HEK293T (cell line): Measurements from ENCODE around the gene HHLA2.

Source experiments
- CTCF ChIA-PET: fragments of 350-600 bp; formaldehyde crosslinking; extraction: SDS; loops from one replicate; lab custom pipeline; 2021; ENCODE audit warnings: antibody characterized with exemption, inconsistent platforms; lab: Yijun Ruan, JAX
- POLR2A ChIA-PET: fragments of 350-600 bp; formaldehyde crosslinking; extraction: SDS; loops from one replicate; lab custom pipeline; 2020; ENCODE audit warnings: antibody characterized with exemption, inconsistent platforms; lab: Yijun Ruan, JAX
- DNase-seq: peaks from one replicate; pipeline ENCODE4 v3.0.0; 2012; ENCODE audit warnings: mixed read lengths; ENCODE audit errors: extremely low spot score
- ARNT ChIP-seq: fragments of 450-650 bp; IDR thresholded peaks from 2 replicates; pipeline ENCODE4 v1.6.1; 2017; ENCODE audit warnings: mild to moderate bottlenecking
- BHLHE40 ChIP-seq: fragments of 450-650 bp; IDR thresholded peaks from 2 replicates; pipeline ENCODE4 v1.6.1; 2016; ENCODE audit warnings: mild to moderate bottlenecking, moderate library complexity, borderline replicate concordance
- CTBP1 ChIP-seq: fragments of 450-650 bp; IDR thresholded peaks from 2 replicates; pipeline ENCODE4 v1.6.1; 2016; ENCODE audit warnings: borderline replicate concordance
- ELF4 ChIP-seq: fragments of 450-650 bp; IDR thresholded peaks from 2 replicates; pipeline ENCODE4 v1.6.1; 2017; ENCODE audit warnings: antibody characterized with exemption
- FOXA1 ChIP-seq: fragments of 450-650 bp; IDR thresholded peaks from 2 replicates; pipeline ENCODE4 v1.6.1; 2016; ENCODE audit warnings: mild to moderate bottlenecking
- FOXK2 ChIP-seq: fragments of 450-650 bp; IDR thresholded peaks from 2 replicates; pipeline ENCODE4 v1.6.1; 2016; ENCODE audit warnings: mild to moderate bottlenecking
- FOXM1 ChIP-seq: fragments of 450-650 bp; IDR thresholded peaks from 2 replicates; pipeline ENCODE4 v1.6.1; 2017; ENCODE audit warnings: mild to moderate bottlenecking, borderline replicate concordance
- HDGF ChIP-seq: fragments of 450-650 bp; IDR thresholded peaks from 2 replicates; pipeline ENCODE4 v1.6.1; 2017; ENCODE audit warnings: antibody characterized with exemption, borderline replicate concordance
- L3MBTL2 ChIP-seq: fragments of 450-650 bp; conservative IDR thresholded peaks from 2 replicates; pipeline ENCODE4 v1.6.1; 2016; ENCODE audit warnings: mild to moderate bottlenecking
- LEF1 ChIP-seq: fragments of 450-650 bp; IDR thresholded peaks from 2 replicates; pipeline ENCODE4 v1.6.1; 2017; ENCODE audit warnings: mild to moderate bottlenecking, borderline replicate concordance
- NFRKB ChIP-seq: fragments of 450-650 bp; IDR thresholded peaks from 2 replicates; pipeline ENCODE4 v1.6.1; 2016; ENCODE audit warnings: mild to moderate bottlenecking, moderate library complexity
- PKNOX1 ChIP-seq: fragments of 450-650 bp; IDR thresholded peaks from 2 replicates; pipeline ENCODE4 v1.6.1; 2016
- SP1 ChIP-seq: fragments of 450-650 bp; IDR thresholded peaks from 2 replicates; pipeline ENCODE4 v1.6.1; 2017
- SUZ12 ChIP-seq: fragments of 450-650 bp; IDR thresholded peaks from 2 replicates; pipeline ENCODE4 v1.6.1; 2016; ENCODE audit warnings: mild to moderate bottlenecking
- TARDBP ChIP-seq: fragments of 450-650 bp; IDR thresholded peaks from 2 replicates; pipeline ENCODE4 v1.6.1; 2016
- ZNF384 ChIP-seq: fragments of 450-650 bp; IDR thresholded peaks from 2 replicates; pipeline ENCODE4 v1.6.1; 2016

Gene HHLA2

GRCh38 chr3:108334701-108335100 is 38.4 kb downstream of the HHLA2 start:
- ChIA-PET POLR2A (no interaction called here), CTCF (no interaction called here)
- TF ChIP-seq PKNOX1 = no peak
- TF ChIP-seq L3MBTL2 = no peak
- TF ChIP-seq BHLHE40 = no peak
- no peak for TF ChIP-seq LEF1
- TF ChIP-seq FOXK2 = no peak
- no peak for TF ChIP-seq ELF4
- DNase-seq = no peak

GRCh38 chr3:108338901-108339545 is 42.7 kb downstream of the HHLA2 start:
- no peak for DNase-seq
- TF ChIP-seq TARDBP = no peak
- no peak for TF ChIP-seq SUZ12
- TF ChIP-seq L3MBTL2 = no peak
- no peak for TF ChIP-seq FOXK2
- no peak for TF ChIP-seq ARNT
- TF ChIP-seq SP1 = no peak
- no peak for TF ChIP-seq BHLHE40
- TF ChIP-seq NFRKB = no peak
- no peak for TF ChIP-seq FOXA1
- no peak for TF ChIP-seq CTBP1
- no peak for TF ChIP-seq FOXM1
- TF ChIP-seq ELF4 = no peak
- no peak for TF ChIP-seq ZNF384
- TF ChIP-seq PKNOX1 = no peak
- no peak for TF ChIP-seq HDGF
- TF ChIP-seq LEF1 = no peak
- CTCF ChIA-PET = no interaction called here
- POLR2A ChIA-PET = no interaction called here

- TF ChIP-seq ZNF384 (no peak), FOXK2 (no peak), ARNT (no peak), SUZ12 (no peak), NFRKB (no peak), ELF4 (no peak), L3MBTL2 (no peak), FOXM1 (no peak), LEF1 (no peak), SP1 (no peak), FOXA1 (no peak), HDGF (no peak), BHLHE40 (no peak), TARDBP (no peak), PKNOX1 (no peak), CTBP1 (no peak)
- no peak for DNase-seq
- POLR2A ChIA-PET = no interaction called here
- CTCF ChIA-PET = no interaction called here
Measured at GRCh38 chr3:108341911-108342310, 45.6 kb downstream of the HHLA2 start.

- no peak for DNase-seq
- TF ChIP-seq FOXK2 = no peak
- no peak for TF ChIP-seq HDGF
- TF ChIP-seq ZNF384 = no peak
- no peak for TF ChIP-seq FOXA1
- POLR2A ChIA-PET = no interaction called here
- CTCF ChIA-PET = no interaction called here
Measured at GRCh38 chr3:108342837-108343486, 46.6 kb downstream of the HHLA2 start.

GRCh38 chr3:108343491-108343890 is 47.1 kb downstream of the HHLA2 start:
- TF ChIP-seq LEF1 = no peak
- TF ChIP-seq PKNOX1 = no peak
- no peak for TF ChIP-seq SUZ12
- TF ChIP-seq FOXA1 = no peak
- TF ChIP-seq CTBP1 = no peak
- no peak for TF ChIP-seq TARDBP
- no peak for TF ChIP-seq ZNF384
- no peak for TF ChIP-seq SP1
- TF ChIP-seq HDGF = no peak
- TF ChIP-seq ELF4 = no peak
- POLR2A ChIA-PET = no interaction called here
- DNase-seq = no peak
- CTCF ChIA-PET = interaction anchor here (0.6 to 0.7 kb wide), 2 partner anchors 191 to 338 kb away, joined by 6 read pairs; no protein-coding TSS in a partner anchor
